Esophagus squamous epithelium (tissue), 4 donors: ENCODE results near the gene C5orf58.

Source experiments
- POLR2A ChIP-seq, 4 donors: fragments of 450-650 bp; IDR thresholded peaks; one replicate each; pipeline ENCODE4 v1.6.1; 2017; ENCODE audit warnings: antibody characterized with exemption in 4 of 4, mild to moderate bottlenecking in 4 of 4, moderate library complexity in 3 of 4
- TF ChIP-seq, protein P1 (sequence below), 6 experiments: fragments of 450-650 bp in 4 of 6; fragments of 200-600 bp in 2 of 6; sonication (generic) in 2 of 6; IDR thresholded peaks; one replicate each; pipeline ENCODE4 v1.5.1; 2016 to 2019; ENCODE audit warnings: antibody characterized with exemption in 6 of 6, mild to moderate bottlenecking in 4 of 6, moderate library complexity in 4 of 6

DNA sequence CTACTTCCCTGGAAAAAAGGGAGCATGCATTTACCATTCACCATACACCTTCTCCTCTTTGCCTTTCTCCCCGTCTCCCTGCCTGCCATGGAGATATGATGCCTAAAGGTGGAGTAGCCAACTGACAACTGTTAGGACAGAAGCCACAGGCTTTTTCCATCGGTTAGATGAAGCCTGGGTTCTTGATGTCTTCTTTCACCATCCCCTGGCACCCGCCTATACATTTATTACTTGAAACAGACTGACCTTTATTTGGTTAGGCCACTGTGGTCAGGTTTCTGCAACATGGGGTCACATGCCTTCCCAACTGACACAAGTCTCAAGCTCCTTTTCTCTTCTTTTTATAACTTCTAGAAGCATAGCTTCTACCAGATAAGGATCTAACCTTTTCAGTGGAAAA is 57.7 kb downstream of the C5orf58 start:
- TF ChIP-seq, protein P1, sequence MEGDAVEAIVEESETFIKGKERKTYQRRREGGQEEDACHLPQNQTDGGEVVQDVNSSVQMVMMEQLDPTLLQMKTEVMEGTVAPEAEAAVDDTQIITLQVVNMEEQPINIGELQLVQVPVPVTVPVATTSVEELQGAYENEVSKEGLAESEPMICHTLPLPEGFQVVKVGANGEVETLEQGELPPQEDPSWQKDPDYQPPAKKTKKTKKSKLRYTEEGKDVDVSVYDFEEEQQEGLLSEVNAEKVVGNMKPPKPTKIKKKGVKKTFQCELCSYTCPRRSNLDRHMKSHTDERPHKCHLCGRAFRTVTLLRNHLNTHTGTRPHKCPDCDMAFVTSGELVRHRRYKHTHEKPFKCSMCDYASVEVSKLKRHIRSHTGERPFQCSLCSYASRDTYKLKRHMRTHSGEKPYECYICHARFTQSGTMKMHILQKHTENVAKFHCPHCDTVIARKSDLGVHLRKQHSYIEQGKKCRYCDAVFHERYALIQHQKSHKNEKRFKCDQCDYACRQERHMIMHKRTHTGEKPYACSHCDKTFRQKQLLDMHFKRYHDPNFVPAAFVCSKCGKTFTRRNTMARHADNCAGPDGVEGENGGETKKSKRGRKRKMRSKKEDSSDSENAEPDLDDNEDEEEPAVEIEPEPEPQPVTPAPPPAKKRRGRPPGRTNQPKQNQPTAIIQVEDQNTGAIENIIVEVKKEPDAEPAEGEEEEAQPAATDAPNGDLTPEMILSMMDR (IDR thresholded peaks at IDR 0.05) = no peak
- no peak for TF ChIP-seq POLR2A (IDR thresholded peaks at IDR 0.05)
